Thyroid gland (tissue), 4 donors: ENCODE data around the gene BOC.

Source experiments
- CTCF ChIP-seq, 6 experiments: fragments of 200-600 bp in 3 of 6; fragments of 450-650 bp in 3 of 6; sonication (generic) in 3 of 6; IDR thresholded peaks; one replicate each; pipeline ENCODE4 v1.5.1; 2016 to 2019; ENCODE audit warnings: antibody characterized with exemption in 6 of 6, mild to moderate bottlenecking in 2 of 6, inconsistent platforms in 1 of 6, moderate library complexity in 1 of 6
- POLR2A ChIP-seq, 2 donors: fragments of 450-650 bp; IDR thresholded peaks; one replicate each; pipeline ENCODE4 v1.6.1; 2017; ENCODE audit warnings: antibody characterized with exemption in 2 of 2, mild to moderate bottlenecking in 2 of 2, moderate library complexity in 1 of 2

- TF ChIP-seq CTCF (IDR thresholded peaks at IDR 0.05) (no peak), POLR2A (IDR thresholded peaks at IDR 0.05) (no peak)
Observed at GRCh38 chr3:113231391-113231790, 20.0 kb downstream of the BOC start.
